Activated naive CD8-positive, alpha-beta T cell treated with anti-CD3 and anti-CD28 coated beads, Interleukin-2, amount 10 ng/mL, durations not matched to agents 7 days and 5 days (primary cell): Measurements from ENCODE around the gene MISP. TPM values are rescaled to one million over a fixed set of nuclear protein-coding genes. Genes with fewer than 3 reads are reported as not detected.
"Not testable (repeated sequence)": the region's sequence is repeated elsewhere in the genome, so short reads cannot be mapped to it uniquely, and the experiment has no call there.

Experiments used
- ATAC-seq: fragments of 150-1000 bp; cut with Tn5 transposase; one replicate; pipeline ENCODE4 v1.10.0; 2021; ENCODE audit warnings: low read depth, moderate library complexity
- POLR2A ChIA-PET: fragments of 350-600 bp; sonication (Branson Sonifier 250); formaldehyde crosslinking; loops from one replicate; lab custom pipeline; 2021; ENCODE audit warnings: antibody characterized with exemption; lab: Charles Lee
- DNase-seq: peaks from one replicate; pipeline ENCODE4 v3.0.0; 2021
- H3K27ac Mint-ChIP-seq: one replicate; pipeline ENCODE4 v1.8.0; 2022; ENCODE audit warnings: mild to moderate bottlenecking, mixed read lengths
- H3K27me3 Mint-ChIP-seq: one replicate; pipeline ENCODE4 v1.8.0; 2022; ENCODE audit warnings: mild to moderate bottlenecking, moderate library complexity, mixed read lengths
- H3K36me3 Mint-ChIP-seq: one replicate; pipeline ENCODE4 v1.8.0; 2021; ENCODE audit warnings: mild to moderate bottlenecking, mixed read lengths
- H3K4me1 Mint-ChIP-seq: one replicate; pipeline ENCODE4 v1.8.0; 2021; ENCODE audit warnings: mixed read lengths
- H3K4me3 Mint-ChIP-seq: one replicate; pipeline ENCODE4 v1.8.0; 2022; ENCODE audit warnings: mild to moderate bottlenecking, moderate library complexity, mixed read lengths
- H3K9me3 Mint-ChIP-seq: one replicate; pipeline ENCODE4 v1.8.0; 2021; ENCODE audit warnings: mixed read lengths
- total RNA-seq, 2 experiments: library from RNA; stranded (reverse); gene quantifications; one replicate each; pipeline ENCODE4 v1.2.3, GENCODE V29; 2021

The MISP gene
- total RNA-seq, 2 experiments from 2014 or later: not detected

DNA sequence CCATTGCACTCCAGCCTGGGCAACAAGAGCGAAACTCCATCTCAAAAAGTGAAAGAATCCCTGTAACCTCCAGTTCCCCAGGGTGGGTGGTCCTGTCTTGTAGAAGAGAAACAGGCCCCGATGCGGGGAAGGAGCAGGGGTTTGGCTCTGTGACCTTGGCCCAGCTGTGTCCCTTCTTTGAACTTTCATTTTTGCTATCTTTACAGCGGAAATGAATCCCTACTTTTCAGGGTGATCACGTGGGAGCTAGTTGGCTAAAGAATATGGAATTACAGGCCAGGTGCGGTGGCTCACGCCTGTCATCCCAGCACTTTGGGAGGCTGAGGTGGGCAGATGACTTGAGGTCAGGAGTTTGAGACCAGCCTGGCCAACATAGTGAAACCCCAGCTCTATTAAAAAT lies 5.8 kb upstream of the MISP start:
- POLR2A ChIA-PET, H3K4me1 Mint-ChIP-seq, DNase-seq, ATAC-seq, H3K4me3 Mint-ChIP-seq, H3K27me3 Mint-ChIP-seq, H3K9me3 Mint-ChIP-seq, H3K27ac Mint-ChIP-seq, H3K36me3 Mint-ChIP-seq: not testable (repeated sequence)

DNA sequence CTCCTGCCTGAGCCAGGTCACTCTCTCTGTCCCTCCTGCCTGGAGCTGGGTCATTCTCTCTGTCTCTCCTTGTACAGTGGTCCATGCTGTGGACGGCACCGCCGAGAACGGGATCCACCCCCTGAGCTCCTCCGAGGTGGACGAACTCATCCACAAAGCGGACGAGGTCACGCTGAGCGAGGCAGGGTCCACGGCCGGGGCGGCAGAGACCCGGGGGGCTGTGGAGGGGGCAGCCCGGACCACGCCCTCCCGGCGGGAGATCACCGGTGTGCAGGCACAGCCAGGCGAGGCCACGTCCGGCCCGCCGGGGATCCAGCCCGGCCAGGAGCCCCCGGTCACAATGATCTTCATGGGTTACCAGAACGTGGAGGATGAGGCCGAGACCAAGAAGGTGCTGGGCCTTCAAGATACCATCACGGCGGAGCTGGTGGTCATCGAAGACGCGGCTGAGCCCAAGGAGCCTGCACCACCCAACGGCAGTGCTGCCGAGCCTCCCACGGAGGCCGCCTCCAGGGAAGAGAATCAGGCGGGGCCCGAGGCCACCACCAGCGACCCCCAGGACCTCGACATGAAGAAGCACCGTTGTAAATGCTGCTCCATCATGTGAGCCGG lies 4.6 kb upstream of the MISP start:
- ATAC-seq (no peak), DNase-seq (no peak)
- H3K27me3 Mint-ChIP-seq: peaks cover 1% of the 10 kb centered on the region
- no peak overlapping the region for H3K27ac Mint-ChIP-seq
- no peaks in the 10 kb centered on the region for H3K4me1 Mint-ChIP-seq
- H3K36me3 Mint-ChIP-seq: no peaks in the 10 kb centered on the region
- no peak overlapping the region for H3K4me3 Mint-ChIP-seq
- peaks cover 5% of the 10 kb centered on the region for H3K9me3 Mint-ChIP-seq
- POLR2A ChIA-PET: no interaction called here

DNA sequence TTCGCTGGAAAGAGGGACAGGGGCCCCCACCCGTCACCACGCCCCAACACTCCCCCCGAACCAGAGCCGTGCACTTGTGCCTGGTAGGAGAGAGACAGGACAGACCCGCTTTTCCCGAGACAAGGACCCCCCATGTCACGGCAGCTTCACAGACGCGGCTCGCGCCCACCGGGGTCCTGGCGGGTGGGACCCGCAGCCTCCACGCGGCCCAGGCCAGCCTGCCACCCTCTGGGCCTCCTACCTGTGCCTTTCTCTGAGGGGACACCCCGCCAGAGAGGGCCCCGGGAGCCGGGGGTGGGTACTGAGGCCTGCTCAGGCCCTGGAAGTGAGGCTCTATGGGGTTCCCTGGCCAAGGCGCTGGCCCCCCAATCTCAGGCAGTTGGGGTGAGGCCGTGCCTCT lies 4.0 kb upstream of the MISP start:
- H3K4me3 Mint-ChIP-seq: no peak overlapping the region
- ATAC-seq (no peak), DNase-seq (no peak)
- no peaks in the 10 kb centered on the region for H3K4me1 Mint-ChIP-seq
- H3K27ac Mint-ChIP-seq: no peak overlapping the region
- POLR2A ChIA-PET: no interaction called here
- H3K27me3 Mint-ChIP-seq: peaks cover 1% of the 10 kb centered on the region
- no peaks in the 10 kb centered on the region for H3K36me3 Mint-ChIP-seq
- peaks cover 5% of the 10 kb centered on the region for H3K9me3 Mint-ChIP-seq

DNA sequence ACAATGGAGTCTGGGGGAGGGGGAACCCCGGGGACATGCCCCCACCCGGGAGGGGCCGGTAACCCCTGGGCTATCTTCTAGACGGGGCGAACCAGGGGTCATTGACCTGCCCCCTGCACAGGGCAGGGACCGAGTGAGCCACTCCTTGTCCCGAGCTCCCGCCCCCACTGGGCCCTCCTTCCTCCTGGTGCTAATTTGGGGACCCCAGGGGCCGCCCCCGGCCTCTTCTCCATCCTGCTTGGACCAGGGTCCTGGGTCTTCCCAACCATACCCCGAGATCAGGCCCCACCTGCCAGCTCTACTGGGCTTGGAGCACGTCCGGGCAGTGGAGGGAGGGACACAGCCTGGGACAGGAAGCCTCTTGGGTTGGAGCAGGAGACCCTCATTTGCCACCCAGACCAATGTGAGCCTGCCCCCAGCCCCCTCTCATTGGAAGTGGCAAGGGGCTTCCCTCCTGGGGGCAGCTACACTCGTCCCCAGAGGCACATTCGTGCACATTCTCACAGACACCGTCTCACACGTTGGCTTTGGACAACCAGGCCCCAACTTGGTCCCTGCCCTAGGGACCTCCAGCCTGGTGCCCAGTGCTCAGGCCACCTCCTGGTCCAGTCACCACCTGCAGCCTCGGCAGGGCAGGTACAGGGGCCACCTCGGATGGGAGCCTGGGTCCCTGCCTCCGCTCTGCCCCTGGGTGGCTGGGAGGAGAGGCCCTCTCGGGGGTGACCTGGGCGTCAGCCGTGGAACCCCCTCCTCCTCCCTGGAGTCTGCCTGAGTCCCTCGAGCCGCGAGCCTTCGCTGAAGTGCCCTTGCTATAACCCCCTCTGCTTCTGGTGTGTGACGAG lies 3.3 kb upstream of the MISP start:
- Mint-ChIP-seq H3K27ac (no peak overlapping the region), H3K4me1 (no peaks in the 10 kb centered on the region), H3K4me3 (no peak overlapping the region), H3K36me3 (no peaks in the 10 kb centered on the region), H3K9me3 (peaks cover 5% of the 10 kb centered on the region), H3K27me3 (peaks cover 1% of the 10 kb centered on the region)
- ATAC-seq: no peak
- no peak for DNase-seq
- POLR2A ChIA-PET: no interaction called here

DNA sequence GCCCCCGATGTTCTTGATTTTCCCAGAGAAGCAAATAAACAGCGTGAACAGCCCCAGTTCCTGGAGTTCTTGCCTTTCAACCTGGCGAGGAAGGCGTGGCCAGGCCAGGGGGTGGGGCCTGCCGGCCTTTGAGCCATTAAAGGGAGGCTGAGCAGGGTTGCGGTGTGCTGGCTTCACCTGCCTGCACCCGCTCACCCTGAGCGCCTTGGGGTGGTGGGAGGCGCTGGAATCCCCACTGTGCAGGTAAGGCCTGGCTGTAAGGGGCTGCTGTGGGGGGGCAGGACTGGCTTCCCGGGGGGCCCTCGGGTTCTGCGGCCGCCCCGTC lies 2.7 kb upstream of the MISP start:
- POLR2A ChIA-PET: no interaction called here
- Mint-ChIP-seq H3K4me3 (no peak overlapping the region), H3K9me3 (peaks cover 5% of the 10 kb centered on the region), H3K27ac (no peak overlapping the region), H3K4me1 (no peaks in the 10 kb centered on the region), H3K36me3 (no peaks in the 10 kb centered on the region), H3K27me3 (no peaks in the 10 kb centered on the region)
- ATAC-seq (no peak), DNase-seq (no peak)

- Mint-ChIP-seq H3K9me3 (peaks cover 2% of the 10 kb centered on the region), H3K27ac (no peak overlapping the region), H3K4me3 (no peak overlapping the region), H3K36me3 (no peaks in the 10 kb centered on the region), H3K4me1 (no peaks in the 10 kb centered on the region), H3K27me3 (no peaks in the 10 kb centered on the region)
- POLR2A ChIA-PET: no interaction called here
- ATAC-seq (no peak), DNase-seq (no peak)
Observed at GRCh38 chr19:749811-750210, 1.1 kb upstream of the MISP start.

DNA sequence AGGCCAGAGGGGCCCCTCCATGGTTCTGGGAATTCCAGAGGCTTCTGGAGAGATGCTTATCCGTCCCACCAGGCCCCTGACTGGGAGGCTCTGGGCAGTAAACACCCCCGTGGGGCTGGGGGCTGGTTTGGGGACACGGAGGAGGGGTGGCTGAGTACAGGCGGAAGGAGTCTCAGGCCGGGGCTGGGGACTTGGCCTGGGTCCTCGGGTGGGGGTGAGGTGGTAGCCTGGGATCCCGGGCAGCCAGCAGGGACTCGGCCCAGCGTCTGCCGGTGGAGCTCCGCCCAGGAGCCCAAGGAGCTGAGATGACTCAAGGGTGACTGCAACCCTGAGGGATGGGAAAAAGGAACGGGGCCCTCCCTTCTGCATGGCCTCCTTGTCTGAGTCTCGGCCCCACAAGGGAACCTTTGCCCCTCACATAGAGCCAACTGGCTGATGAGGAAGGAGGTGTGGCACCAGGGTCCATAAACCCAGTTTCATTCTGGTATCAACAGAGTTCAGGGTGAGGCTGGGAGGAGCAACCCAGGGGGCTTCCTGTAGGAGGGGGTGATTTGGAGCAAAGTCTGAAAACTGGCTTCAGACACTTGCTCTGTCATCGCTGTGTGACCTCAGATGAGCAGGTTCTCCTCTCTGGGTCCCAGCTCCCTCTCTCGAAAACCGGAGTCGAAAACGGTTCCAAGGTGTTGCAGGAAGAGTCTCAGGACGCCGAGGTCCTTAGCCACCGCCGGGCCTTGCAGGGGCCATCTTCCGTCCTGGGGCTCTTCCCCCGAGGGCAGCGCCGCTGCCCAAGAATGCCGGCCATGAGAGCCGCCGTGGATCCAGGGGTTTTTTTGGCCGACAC lies 809 bp downstream of the MISP start:
- POLR2A ChIA-PET: no interaction called here
- H3K27ac Mint-ChIP-seq: no peak overlapping the region
- DNase-seq (no peak), ATAC-seq (no peak)
- no peaks in the 10 kb centered on the region for H3K4me1 Mint-ChIP-seq
- H3K36me3 Mint-ChIP-seq: no peaks in the 10 kb centered on the region
- no peak overlapping the region for H3K4me3 Mint-ChIP-seq
- no peaks in the 10 kb centered on the region for H3K27me3 Mint-ChIP-seq
- H3K9me3 Mint-ChIP-seq: no peaks in the 10 kb centered on the region

DNA sequence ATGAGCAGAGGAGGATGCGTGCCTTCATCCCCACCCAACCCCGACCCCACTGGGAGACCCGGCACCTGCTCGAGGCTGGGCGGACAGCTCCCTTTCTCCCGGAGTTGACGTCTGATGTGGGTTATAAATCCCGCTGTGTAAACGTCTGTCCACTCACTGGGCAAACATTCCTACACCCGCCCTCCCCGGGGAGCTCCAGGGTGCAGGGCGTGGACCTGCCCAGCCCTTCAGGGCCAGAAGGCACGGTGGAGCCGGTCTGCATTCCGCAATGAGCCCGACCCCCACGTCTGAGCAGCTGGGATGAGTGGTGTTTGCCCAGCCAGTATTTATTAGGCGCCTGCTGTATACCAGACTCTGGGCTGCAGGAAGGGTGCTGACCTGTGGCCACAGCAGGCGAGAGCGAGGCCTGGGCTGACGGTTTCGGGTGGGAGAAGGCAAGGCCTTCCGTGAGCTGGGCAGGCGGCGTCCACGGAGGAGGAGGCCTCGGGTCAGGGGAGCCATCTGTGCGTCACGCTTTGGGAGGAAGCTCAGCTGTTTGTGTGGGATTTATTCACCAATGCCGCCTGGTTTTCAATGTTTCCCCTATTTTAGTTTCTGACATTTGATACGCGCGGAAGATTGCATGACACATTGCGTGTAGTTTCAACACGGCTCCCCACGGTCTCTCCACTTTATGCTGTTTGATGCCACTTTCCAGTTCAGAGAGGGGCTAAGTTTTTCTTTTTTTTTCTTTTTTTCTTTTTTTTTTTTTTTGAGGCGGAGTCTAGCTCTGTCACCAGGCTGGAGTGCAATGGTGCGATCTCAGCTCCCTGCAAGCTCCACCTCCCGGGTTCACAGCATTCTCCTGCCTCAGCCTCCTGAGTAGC lies 2.0 kb downstream of the MISP start:
- Mint-ChIP-seq H3K9me3 (no peaks in the 10 kb centered on the region), H3K4me1 (no peaks in the 10 kb centered on the region), H3K27me3 (no peaks in the 10 kb centered on the region), H3K27ac (no peak overlapping the region), H3K4me3 (no peak overlapping the region), H3K36me3 (no peaks in the 10 kb centered on the region)
- ATAC-seq (no peak), DNase-seq (no peak)
- POLR2A ChIA-PET: no interaction called here

GRCh38 chr19:754530-754929 lies 3.6 kb downstream of the MISP start:
- H3K36me3 Mint-ChIP-seq: no peaks in the 10 kb centered on the region
- H3K4me1 Mint-ChIP-seq: no peaks in the 10 kb centered on the region
- H3K27ac Mint-ChIP-seq: no peak overlapping the region
- H3K9me3 Mint-ChIP-seq: peaks cover 1% of the 10 kb centered on the region
- no peaks in the 10 kb centered on the region for H3K27me3 Mint-ChIP-seq
- ATAC-seq (no peak), DNase-seq (no peak)
- POLR2A ChIA-PET: no interaction called here
- H3K4me3 Mint-ChIP-seq: no peak overlapping the region

GRCh38 chr19:755063-755462 lies 4.2 kb downstream of the MISP start:
- DNase-seq (no peak), ATAC-seq (no peak)
- Mint-ChIP-seq H3K4me1 (no peaks in the 10 kb centered on the region), H3K27ac (no peak overlapping the region), H3K36me3 (no peaks in the 10 kb centered on the region), H3K27me3 (no peaks in the 10 kb centered on the region), H3K9me3 (peaks cover 4% of the 10 kb centered on the region), H3K4me3 (no peak overlapping the region)
- POLR2A ChIA-PET: no interaction called here

- POLR2A ChIA-PET: no interaction called here
- peak; percentile 36 for ATAC-seq
- no peak for DNase-seq
- Mint-ChIP-seq H3K9me3 (peaks cover 4% of the 10 kb centered on the region), H3K36me3 (no peaks in the 10 kb centered on the region), H3K4me1 (no peaks in the 10 kb centered on the region), H3K27ac (no peak overlapping the region), H3K27me3 (no peaks in the 10 kb centered on the region), H3K4me3 (no peak overlapping the region)
Observed at GRCh38 chr19:756236-756635, 5.3 kb downstream of the MISP start.

DNA sequence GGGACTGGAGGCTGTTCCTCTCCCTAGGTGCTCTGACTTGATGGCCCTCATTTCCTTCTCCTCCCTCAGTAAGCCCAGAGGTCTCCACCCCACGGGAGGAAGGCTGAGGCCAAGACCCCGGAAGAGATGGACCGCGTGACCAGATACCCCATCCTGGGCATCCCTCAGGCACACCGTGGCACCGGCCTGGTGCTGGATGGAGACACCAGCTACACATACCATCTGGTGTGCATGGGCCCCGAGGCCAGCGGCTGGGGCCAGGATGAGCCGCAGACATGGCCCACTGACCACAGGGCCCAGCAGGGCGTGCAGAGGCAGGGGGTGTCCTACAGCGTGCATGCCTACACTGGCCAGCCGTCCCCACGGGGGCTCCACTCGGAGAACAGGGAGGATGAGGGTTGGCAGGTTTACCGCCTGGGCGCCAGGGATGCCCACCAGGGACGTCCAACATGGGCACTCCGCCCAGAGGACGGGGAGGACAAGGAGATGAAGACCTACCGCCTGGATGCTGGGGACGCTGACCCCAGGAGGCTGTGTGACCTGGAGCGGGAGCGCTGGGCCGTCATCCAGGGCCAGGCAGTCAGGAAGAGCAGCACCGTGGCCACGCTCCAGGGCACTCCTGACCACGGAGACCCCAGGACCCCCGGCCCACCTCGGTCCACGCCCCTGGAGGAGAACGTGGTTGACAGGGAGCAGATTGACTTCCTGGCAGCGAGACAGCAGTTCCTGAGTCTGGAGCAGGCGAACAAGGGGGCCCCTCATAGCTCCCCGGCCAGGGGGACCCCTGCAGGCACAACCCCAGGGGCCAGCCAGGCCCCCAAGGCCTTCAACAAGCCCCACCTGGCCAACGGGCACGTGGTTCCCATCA lies 6.1 kb downstream of the MISP start:
- Mint-ChIP-seq H3K36me3 (no peaks in the 10 kb centered on the region), H3K9me3 (peaks cover 4% of the 10 kb centered on the region)
- no peak for ATAC-seq

More for the DNA sequence above, 6.1 kb downstream of the MISP start:
- Mint-ChIP-seq H3K27ac (no peak overlapping the region), H3K4me1 (no peaks in the 10 kb centered on the region), H3K27me3 (no peaks in the 10 kb centered on the region), H3K4me3 (no peak overlapping the region)
- POLR2A ChIA-PET: no interaction called here
- DNase-seq: no peak
